ENCODE measurements around the gene CLEC2D.
"Not testable (repeated sequence)": the region's sequence is repeated elsewhere in the genome, so short reads cannot be mapped to it uniquely, and the experiment has no call there.

The CLEC2D gene

DNA sequence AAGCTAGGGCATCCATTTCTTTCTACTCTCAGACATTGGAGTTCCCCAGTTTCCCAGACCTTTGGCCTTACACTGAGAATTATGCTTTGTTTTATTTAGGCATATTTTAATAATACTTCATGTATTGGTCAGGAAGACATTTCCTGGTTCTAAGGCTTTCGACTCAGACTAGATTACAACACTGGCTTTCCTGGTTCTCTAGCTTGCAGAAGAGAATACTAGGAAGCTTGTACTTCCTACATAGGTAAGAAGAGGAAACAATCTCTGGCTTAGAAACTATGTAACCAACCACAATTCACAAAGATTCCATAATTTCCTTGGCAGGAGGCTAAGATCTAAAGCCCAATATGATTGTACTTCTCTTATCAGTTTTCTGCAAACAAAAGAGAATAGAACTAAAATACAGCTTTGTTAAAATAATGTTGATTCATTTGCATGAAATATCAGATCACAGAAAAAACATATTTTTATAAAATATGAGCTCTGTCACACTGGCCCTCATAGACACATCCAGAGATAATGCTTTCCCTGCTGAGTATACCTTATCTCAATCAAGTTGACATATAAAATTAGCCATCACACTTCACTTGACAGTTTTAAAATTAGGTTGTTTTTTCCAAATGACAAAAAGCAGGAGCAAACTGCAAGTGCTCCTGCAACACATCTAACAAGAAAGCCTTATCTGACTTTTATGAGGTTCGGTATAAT is 30.5 kb downstream of the CLEC2D start:
- no peak for DNase-seq (ENCODE audit: low read depth)

DNA sequence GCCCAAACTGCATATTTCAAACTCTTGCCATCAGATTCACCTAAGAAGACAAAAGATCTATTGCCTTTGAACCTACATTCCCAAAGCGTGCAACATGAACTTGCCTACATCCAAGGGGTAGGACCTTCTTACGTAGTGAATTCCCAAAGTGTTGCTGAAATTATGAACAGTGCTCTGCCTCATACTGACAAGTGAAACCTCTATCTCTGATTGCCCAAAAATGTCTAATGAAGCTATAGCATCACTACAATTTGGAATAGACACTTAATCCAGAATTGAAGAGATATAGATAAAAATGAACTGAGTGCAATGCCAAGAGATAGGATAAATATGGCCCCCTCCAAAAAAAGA is 31.1 kb downstream of the CLEC2D start:
- no peak for DNase-seq (ENCODE audit: low read depth)

DNA sequence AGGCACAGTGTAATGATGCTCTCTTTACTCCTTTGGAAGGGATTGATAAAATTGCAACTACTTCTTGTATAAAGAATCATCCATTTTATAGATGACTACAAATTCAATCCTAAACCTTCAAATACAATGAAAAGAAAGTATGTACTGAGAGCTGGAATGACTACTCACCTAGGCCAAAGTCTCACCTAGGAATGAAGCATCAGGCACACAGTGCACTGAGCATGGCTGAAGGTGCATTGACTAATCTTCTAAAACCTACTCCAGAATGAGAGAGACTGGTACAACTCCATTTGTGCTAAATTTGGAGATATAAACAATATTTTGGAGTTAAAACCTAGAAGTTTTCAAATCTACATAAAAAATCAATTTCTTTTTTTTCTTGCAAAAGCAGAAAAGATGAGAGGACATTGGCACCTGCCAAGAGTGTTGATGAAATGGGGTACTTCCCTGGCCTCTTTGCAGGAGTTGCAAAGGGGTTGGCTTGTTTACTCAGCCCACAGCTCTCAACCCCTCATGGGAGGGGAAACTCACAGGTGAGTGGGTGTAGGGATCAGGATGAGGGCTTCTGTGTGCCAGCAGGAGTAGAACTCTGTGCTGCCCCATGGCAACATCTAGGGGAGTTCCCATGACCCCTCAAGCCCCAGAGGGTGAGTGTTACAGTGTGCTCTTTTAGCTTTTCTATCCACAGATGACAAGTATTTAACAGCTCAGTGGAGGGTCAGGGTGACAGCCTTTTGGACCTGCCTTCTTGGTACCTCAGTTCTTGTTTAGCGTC is 32.1 kb downstream of the CLEC2D start:
- DNase-seq (ENCODE audit: low read depth): no peak

DNA sequence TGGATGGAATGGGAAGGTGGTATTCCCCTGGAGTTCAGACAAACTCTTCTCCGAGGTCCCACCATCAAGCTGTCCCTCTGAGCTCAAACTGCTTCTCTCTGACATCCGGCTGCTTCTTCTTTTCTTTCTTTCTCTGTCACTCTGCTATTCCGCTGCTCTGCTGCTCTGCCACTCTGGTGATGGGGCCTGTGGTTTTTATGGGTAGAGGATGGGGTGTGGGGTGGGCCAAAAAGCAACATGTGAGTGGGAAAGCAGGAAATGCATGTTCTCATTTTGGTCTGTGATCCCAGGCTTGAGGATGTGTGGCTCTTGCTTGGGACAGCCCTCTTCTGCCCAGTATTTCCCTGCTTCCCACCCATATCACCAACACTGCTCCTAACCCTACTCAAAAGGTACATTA is 32.7 kb downstream of the CLEC2D start:
- no peak for DNase-seq (ENCODE audit: low read depth)

DNA sequence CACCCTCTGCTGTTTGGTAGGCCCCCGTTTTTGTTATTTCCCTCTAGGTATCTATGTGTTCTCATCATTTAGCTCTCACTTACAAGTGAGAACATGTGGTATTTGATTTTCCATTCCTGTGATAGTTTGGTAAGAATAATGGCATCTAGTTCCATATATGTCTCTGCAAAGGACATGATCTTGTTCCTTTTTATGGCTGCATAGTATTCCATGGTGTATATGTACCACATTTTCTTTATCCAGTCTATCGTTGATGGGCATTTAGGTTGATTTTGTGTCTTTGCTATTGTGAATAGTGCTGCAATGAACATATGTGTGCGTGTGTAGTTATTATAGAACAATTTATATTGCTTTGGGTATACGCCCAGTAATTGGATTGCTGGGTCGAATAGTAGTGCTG is 35.0 kb downstream of the CLEC2D start:
- not testable (repeated sequence) for DNase-seq (ENCODE audit: low read depth)

DNA sequence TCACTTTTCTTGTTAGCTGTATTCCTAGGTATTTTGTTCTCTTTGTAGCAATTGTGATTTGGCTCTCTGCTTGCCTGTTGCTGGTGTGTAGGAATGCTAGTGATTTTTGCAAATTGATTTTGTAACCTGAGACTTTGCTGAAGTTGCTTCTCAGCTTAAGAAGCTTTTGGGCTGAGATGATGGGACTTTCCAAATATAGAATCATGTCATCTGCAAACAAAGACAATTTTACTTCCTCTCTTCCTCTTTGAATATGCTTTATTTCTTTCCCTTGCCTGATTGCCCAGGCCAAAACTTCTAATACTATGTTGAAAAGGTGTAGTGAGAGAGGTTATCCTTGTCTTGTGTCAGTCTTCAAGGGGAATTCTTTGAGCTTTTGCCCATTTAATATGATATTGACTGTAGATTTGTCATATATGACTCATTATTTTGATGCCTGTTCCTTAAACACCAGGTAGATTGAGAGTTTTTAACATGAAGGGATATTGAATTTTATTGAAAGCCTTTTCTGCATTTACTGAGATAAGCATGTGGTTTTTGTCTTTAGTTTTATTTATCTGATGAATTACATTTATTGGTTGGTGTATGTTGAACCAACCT is 36.7 kb downstream of the CLEC2D start:
- DNase-seq (ENCODE audit: low read depth): no peak

DNA sequence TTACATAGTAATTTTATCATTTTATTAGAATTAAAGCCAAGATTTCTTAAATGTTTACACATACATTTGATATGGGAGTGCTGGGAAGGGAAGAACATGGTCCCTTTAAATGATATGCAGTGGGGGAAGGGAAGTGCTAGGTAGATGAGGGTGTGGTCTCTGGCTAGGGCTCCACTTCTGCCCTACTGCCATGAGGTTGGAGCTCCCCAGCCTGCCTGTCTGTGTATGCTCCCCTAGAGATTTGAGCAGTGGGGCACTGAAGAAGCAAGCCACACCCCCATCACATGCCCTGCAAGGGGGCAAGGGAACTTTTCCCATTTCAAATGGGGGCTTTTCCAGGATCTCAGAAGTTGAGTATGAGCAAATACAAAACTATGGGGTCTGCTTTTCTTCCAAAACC is 37.8 kb downstream of the CLEC2D start:
- no peak for DNase-seq (ENCODE audit: low read depth)

DNA sequence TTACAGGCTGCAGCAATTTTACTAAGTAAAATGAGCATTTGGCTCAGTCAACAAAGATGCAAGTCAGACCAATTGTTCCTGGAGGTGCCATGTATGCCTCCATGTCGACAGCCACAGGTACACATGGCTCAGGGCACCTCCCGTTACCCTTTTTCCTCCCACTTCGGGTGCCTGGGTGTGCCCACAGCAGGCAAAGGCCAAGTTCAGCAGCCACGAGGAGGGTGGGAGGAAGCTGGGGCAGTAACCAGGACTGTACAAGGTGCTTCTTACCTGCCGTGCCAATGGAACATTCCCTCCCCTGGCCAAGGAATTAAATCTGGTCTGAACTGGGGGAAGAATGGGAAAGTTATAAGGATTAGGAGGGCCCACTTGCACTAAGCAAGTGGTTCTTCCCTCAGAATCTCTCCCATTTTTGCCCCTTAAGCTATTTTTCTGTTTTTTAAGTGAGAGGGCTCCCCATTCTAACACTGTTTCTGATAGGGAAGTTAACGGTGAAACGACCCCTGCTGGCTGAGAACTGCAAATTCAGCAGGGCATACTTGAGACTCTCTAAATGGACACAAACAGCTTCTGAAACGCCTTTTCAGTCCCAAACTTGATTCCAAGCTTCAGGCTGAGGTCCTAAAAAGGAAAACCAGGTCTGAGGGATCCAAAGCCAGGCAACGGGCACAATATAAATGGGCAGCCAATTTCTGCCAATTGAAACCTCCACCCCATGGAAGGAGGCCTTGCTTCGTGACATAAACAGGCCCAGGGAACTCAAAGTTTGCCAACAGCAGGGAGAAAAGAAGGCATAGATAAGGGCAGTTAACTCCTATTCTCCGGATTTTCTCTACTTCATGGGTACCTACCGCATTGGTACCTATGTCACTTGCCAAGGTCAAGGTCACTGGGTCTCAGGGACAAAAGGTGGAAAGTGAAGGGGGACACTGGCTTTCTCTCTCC is 38.6 kb downstream of the CLEC2D start:
- no peak for DNase-seq (ENCODE audit: low read depth)

DNA sequence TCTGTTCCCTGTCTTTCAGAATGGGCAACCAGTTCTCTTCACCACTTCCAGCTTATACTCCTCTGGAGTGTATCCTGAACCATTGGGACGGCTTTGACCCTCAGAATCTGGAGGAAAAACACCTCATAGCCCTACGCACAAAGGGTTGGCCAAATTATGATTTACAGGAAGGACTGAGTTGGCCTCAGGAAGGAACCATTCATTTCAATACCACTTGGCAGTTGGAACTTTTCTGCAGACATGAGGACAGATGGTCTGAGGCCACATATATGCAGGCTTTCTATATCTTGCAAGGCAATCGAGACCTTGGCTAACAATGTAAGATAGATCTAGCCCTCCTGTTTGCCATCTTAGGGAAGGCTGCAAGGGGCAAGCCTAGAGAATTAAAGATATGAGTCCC is 39.3 kb downstream of the CLEC2D start:
- no peak for DNase-seq (ENCODE audit: low read depth)

DNA sequence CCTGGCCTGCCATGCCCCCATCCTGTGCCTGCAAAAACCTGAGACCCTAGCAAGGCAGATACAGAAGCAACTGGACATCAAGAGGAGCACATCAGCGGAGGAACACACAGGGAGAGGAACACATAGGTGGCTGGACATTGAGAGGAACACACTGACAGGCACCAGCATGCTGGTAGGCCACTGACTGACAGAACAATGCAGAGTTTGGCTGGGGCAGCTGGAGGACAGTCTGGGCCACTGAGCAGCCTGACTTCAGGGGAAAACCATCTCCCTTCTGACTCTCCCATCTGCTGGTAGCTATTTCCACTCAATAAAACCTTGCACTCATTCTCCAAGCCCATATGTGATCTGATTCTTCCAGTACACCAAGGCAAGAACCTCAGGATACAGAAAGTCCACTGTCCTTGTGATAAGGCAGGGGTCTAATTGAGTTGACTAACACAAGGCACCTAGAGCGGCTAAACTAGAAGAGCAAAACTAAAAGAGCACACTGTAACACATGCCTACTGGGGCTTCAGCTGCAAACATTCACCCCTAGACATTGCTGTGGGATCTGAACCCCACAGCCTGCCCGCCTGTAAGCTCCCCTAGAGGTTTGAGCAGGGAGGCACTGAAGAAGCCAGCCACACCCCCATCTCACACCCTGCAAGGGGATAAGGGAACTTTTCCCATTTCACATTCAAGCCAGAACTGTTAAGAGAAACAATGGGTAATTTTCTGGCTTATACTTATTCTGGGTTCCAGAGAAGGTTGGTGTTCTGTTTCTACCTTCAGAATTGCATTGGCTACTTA is 41.3 kb downstream of the CLEC2D start:
- no peak for DNase-seq (ENCODE audit: low read depth)

DNA sequence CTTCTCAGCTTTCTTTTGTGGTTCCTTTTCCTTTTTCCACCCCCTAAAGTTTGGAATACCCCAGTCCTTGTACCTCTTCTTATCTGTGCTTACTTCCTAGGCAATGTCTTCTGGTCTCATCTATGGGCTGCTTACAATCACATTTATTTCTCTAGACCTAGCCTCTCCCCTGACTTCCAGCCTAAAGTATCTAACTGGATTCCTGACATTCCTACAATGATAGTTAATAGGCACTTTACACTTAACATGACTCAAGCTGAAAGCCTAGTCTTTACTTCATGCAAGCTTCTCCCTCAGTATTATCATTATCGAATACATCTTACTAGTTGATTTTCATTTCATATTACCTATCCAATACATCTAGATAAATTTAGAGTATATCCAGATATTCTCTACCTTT is 42.2 kb downstream of the CLEC2D start:
- DNase-seq (ENCODE audit: low read depth): no peak

DNA sequence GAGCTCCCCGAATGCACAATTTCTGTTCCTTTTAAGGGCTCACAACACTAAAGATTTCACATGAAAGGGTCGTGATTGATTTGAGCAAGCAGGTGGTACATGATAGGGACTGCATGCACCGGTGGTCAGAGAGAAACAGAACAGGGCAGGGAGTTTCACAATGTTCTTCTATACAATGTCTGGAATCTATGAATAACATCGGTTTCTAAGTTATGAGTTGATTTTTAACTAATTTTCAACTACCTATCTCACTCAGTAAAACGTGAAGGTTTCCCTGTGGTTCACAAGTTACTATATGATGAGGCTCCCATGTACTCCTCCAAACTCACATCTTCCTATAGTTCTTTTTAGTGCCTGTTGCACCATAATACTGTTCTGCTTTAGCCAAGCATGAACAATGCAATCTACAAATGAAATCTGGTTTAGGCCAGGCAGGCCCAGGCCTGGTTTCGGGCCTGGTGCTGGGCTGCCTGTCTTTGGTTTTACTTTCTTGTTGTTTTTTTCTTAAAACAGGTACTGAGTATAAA is 43.6 kb downstream of the CLEC2D start:
- DNase-seq (ENCODE audit: low read depth): not testable (repeated sequence)

DNA sequence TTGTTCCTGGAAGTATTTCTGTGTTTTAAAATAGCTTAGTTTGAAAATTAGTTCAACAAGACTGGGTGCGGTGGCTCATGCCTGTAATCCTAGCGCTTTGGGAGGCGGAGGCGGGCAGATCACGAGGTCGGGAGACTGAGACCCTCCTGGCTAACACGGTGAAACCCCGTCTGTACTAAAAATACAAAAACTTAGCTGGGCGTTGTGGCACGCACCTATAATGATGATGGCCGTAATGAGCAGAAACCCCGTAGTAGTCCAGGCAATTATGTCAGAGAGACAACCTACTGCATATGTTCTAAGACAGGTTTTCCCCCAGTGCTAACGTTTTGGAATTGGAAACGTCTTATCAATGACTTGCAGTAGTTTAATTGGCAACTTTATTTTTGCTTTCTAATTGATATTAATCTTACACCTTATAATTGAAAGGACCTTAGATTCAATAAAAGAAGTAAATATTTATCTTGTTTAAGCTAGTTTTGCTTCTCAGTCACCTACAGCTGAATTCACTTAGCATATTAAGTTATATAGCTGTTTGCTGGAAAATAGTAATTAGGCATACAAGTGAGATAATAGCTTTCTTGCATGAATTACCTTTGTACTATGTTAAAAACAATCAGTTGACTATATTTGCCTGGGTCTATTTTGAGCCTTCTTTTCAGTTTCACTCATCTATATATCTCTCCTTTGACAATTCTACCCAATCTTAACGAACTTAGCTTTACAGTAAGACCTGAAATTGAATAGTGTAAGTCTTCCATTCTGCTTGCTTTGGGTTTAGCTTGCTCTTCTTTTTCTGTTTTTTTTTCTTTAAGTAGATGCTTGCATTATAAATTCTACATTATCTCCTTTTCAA is 47.8 kb downstream of the CLEC2D start:
- DNase-seq (ENCODE audit: low read depth): no peak

DNA sequence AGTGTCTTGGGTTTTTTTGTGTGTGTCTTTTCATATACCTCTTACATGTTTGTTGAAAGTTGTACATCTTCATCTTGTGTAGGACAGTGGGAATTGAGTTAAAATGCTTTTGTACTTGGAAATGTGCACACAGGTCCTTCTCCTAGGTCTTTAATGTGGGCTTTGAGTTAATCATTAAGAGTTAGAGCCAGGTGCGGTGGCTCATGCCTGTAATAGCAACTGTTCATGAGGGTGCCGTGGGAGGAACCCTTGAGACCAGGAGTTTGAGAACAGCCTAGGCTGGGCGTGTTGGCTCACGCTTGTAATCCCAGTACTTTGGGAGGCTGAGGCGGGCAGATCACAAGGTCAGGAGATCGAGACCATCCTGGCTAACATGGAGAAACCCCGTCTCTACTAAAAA is 49.5 kb downstream of the CLEC2D start:
- DNase-seq (ENCODE audit: low read depth): no peak

DNA sequence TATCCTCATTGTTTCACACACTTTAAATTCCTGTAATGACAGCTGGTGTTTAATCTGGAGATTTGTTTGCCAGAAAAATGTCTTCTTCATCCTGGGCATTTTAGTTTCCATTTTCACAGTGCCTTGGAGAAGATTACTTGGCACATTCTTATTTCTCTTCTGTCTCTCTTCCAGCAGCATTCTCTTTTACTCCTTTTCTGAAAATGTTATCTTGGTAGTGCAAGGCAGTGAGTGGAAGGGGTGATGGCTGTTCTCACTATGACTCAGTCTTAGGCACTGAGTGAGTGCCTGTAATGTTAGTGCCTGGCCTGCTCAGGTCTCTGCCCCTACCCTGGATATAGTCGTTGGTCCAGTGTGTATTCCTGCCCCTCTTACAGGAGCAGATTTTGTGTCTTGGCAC is 50.3 kb downstream of the CLEC2D start:
- DNase-seq (ENCODE audit: low read depth): no peak

DNA sequence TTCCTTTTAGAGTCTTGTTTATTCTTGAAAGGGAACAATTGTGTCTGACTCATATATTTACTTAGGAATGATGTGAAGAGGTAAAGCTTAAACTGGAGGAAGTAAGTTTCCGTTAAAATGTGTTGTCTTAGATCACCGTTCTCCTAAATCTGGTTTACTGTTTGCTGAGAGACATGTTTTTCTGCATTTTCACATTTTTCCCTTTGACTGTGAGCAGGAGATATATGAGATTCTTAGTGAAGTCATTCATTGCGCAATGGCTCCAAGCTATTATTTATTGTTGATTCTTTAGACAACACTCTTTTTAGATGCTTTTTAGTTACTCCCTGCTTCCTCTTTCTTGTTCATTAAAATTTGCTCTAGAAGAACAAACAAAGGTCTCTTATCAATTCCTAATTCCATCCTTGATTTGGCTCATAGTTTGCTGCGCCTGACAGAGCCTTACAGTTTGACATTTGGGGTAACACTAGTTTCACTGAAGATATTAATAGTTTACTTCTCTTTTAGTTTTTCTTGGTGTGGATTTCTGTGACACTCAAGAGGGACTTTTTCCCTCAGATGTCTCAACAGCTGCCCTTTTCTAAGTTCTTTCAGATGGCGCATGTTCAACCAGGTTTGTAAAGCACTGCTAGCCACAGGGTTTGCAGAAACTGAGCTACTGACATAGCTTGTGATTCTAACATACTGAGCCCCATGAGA is 52.0 kb downstream of the CLEC2D start:
- no peak for DNase-seq (ENCODE audit: low read depth)

DNA sequence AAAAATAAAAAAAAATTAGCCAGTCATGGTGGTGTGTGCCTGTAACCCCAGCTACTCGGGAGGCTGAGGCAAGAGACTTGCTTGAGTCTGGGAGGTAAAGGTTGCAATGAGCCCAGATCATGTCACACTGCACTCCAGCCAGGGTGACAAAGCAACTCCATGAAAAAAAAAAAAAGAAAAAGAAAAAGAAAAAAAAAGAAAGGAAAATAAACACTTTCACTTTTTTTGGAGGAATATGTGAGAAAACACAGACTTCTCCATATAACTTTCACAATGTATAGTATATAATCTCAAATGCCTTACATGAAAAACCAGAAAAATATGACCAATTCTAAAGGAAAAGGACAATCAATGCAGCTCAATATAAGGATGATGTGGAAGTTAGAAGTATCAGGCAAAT is 54.5 kb downstream of the CLEC2D start:
- DNase-seq (ENCODE audit: low read depth): no peak

DNA sequence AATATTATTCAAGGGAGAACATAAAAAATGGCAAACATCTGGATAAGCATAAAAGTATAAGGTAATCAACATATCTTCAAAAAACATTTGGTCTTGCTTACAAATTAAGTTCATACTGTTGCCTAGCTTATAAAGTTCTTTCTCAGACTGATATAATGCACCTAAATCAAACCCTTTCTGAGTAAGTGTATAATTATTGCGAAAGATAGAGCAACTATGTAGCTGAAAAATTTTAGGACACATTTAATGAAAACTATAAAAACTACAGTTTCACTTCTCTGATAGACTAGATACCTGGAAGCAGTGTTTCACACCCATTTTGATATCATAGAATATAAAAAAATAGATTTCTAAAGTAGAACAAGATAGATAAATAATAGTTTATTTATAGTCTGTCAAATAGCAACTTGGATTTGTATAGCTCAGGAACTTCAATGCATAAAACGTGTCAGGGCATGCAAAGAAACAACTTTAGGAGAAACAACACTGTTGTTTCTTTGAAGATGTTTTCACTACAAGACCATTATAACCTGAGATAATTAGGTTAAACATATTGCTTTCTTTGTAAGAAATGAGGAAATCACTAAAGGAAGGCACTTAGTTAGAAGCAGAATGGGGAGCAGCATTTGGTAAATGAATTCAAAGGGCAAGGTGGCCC is 55.8 kb downstream of the CLEC2D start:
- no peak for DNase-seq (ENCODE audit: low read depth)

DNA sequence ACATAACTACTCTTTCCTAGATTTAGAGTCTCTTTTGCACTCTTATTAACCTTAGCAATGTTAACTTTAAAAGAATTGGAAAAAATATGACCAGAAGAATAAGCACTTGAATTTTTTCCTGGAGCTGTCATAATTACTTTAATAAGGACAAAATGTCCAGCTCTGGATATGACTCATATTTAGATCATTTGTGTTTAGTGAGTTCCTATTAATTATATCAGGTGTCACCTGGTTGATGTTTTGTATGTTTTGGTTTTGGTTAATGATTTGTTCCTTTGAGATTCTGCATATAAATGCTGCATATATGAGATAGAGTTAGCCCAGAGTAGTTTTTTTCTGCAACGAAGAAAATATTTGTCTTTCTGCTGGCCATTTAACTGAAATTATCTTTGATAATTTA is 58.3 kb downstream of the CLEC2D start:
- no peak for DNase-seq (ENCODE audit: low read depth)

Data from CMK (cell line).